Brain microvascular endothelial cell (primary cell): Measurements from ENCODE around the gene ANKRD11.
A peak's percentile ranks its signal among the peaks of the same experiment; 100 is the strongest.

Experiments used
- DNase-seq: peaks from one replicate; pipeline ENCODE4 v3.0.0-alpha.2; 2020
- H3K27ac ChIP-seq: fragments of 250-450 bp; sonication (Bioruptor Pico); 2 replicates; pipeline ENCODE4 v1.5.1; 2020; ENCODE audit warnings: mild to moderate bottlenecking, moderate library complexity
- H3K27me3 ChIP-seq: fragments of 250-450 bp; sonication (Bioruptor Pico); replicated peaks from 2 replicates; pipeline ENCODE4 v1.5.1; 2020; ENCODE audit warnings: mild to moderate bottlenecking
- H3K36me3 ChIP-seq: fragments of 250-450 bp; sonication (Bioruptor Pico); replicated peaks from 2 replicates; pipeline ENCODE4 v1.5.1; 2020; ENCODE audit warnings: mild to moderate bottlenecking
- H3K4me3 ChIP-seq: 2 replicates; pipeline ENCODE4 v1.5.1; 2011; ENCODE audit warnings: low read depth, mild to moderate bottlenecking, control low read depth, low read length, moderate library complexity
- CTCF ChIP-seq: IDR thresholded peaks from 2 replicates; pipeline ENCODE4 v1.5.1; 2011; ENCODE audit warnings: low read depth, mild to moderate bottlenecking, moderate library complexity, low read length, control low read depth, inconsistent platforms; ENCODE audit errors: missing control alignments
- in situ Hi-C: cut with HindIII; loops from 2 replicates; pipeline ENCODE4 v1.10.0; 2017; ENCODE audit warnings: low sequenced_read_pairs, low pct_ligation_motif_present

Gene ANKRD11

GRCh38 chr16:89367538-89367915, 122.8 kb downstream of the ANKRD11 start:
- in situ Hi-C loops, result no loop called here

GRCh38 chr16:89366561-89367537, 123.5 kb downstream of the ANKRD11 start:
- no peak for TF ChIP-seq CTCF
- H3K27me3 ChIP-seq, result no peaks in the 10 kb centered on the region
- no peak overlapping the region for H3K4me3 ChIP-seq
- peaks cover 9% of the 10 kb centered on the region for H3K36me3 ChIP-seq
- DNase-seq, result no peak
- no peak overlapping the region for H3K27ac ChIP-seq
- in situ Hi-C loops, result no loop called here

More at GRCh38 chr16:89367538-89367915, 122.8 kb downstream of the ANKRD11 start:
- Histone ChIP-seq H3K4me3 (no peak overlapping the region), H3K36me3 (peaks cover 13% of the 10 kb centered on the region), H3K27ac (no peak overlapping the region), H3K27me3 (no peaks in the 10 kb centered on the region)
- TF ChIP-seq CTCF, result no peak
- no peak for DNase-seq

- peak overlapping the region; percentile 89 for H3K27ac ChIP-seq
- DNase-seq, result no peak
- in situ Hi-C loops, result no loop called here
- no peaks in the 10 kb centered on the region for H3K27me3 ChIP-seq
- peaks cover under 1% of the 10 kb centered on the region for H3K36me3 ChIP-seq
- TF ChIP-seq CTCF, result no peak
- no peak overlapping the region for H3K4me3 ChIP-seq
Measured at GRCh38 chr16:89365996-89366395, 124.4 kb downstream of the ANKRD11 start.

- H3K4me3 ChIP-seq, result no peak overlapping the region
- H3K27ac ChIP-seq, result peak overlapping the region; percentile 89
- no peak for TF ChIP-seq CTCF
- in situ Hi-C loops, result no loop called here
- no peaks in the 10 kb centered on the region for H3K27me3 ChIP-seq
- peaks cover 3% of the 10 kb centered on the region for H3K36me3 ChIP-seq
- peak; percentile 87 for DNase-seq
Measured at GRCh38 chr16:89365044-89365467, 125.3 kb downstream of the ANKRD11 start.

- no peak for TF ChIP-seq CTCF
- Histone ChIP-seq H3K27me3 (no peaks in the 10 kb centered on the region), H3K36me3 (peaks cover 3% of the 10 kb centered on the region), H3K27ac (peak overlapping the region; percentile 89), H3K4me3 (no peak overlapping the region)
- no peak for DNase-seq
- in situ Hi-C loops, result no loop called here
Measured at GRCh38 chr16:89364606-89365005, 125.8 kb downstream of the ANKRD11 start.
